Fibroblast of the aortic adventitia (primary cell): Measurements from ENCODE around the gene PEX5L. TPM values are rescaled to one million over a fixed set of nuclear protein-coding genes. Genes with fewer than 3 reads are reported as not detected.

Experiments used
- DNase-seq: peaks from one replicate; pipeline ENCODE4 v3.0.0-alpha.2; 2010; ENCODE audit warnings: low read depth
- H3K4me3 ChIP-seq: 2 replicates; pipeline ENCODE4 v1.5.1; 2011; ENCODE audit warnings: low read depth, mild to moderate bottlenecking, control low read depth, low read length, moderate library complexity
- CTCF ChIP-seq: IDR thresholded peaks from 2 replicates; pipeline ENCODE4 v1.5.1; 2011; ENCODE audit warnings: mild to moderate bottlenecking, low read length, control low read depth, inconsistent platforms; ENCODE audit not compliant: insufficient read depth
- total RNA-seq: library from RNA; depleted of rRNA; stranded (reverse); fragments of >200 nt; gene quantifications from 2 replicates; pipeline ENCODE4 v1.2.3, GENCODE V29; 2012; ENCODE audit warnings: low replicate concordance

Gene PEX5L
- total RNA-seq, 1 donor, result 0.27 TPM

GRCh38 chr3:179848711-179849110 lies 188.0 kb downstream of the PEX5L start:
- DNase-seq, result no peak
- no peak for TF ChIP-seq CTCF
- H3K4me3 ChIP-seq, result no peak overlapping the region

GRCh38 chr3:179842061-179842460 lies 194.7 kb downstream of the PEX5L start:
- H3K4me3 ChIP-seq, result no peak overlapping the region
- no peak for TF ChIP-seq CTCF
- DNase-seq, result no peak

GRCh38 chr3:179840985-179841384 lies 195.8 kb downstream of the PEX5L start:
- no peak overlapping the region for H3K4me3 ChIP-seq
- TF ChIP-seq CTCF, result no peak
- DNase-seq, result peak; percentile 63

GRCh38 chr3:179837374-179837773 lies 199.4 kb downstream of the PEX5L start:
- peak; percentile 20 for DNase-seq
- no peak for TF ChIP-seq CTCF

GRCh38 chr3:179833294-179833693 lies 203.4 kb downstream of the PEX5L start:
- H3K4me3 ChIP-seq, result no peak overlapping the region
- no peak for DNase-seq
- TF ChIP-seq CTCF, result no peak

More at GRCh38 chr3:179837374-179837773, 199.4 kb downstream of the PEX5L start:
- no peak overlapping the region for H3K4me3 ChIP-seq

GRCh38 chr3:179832333-179832854 lies 204.3 kb downstream of the PEX5L start:
- no peak for DNase-seq
- no peak overlapping the region for H3K4me3 ChIP-seq
- no peak for TF ChIP-seq CTCF

- TF ChIP-seq CTCF, result no peak
- no peak for DNase-seq
- H3K4me3 ChIP-seq, result no peak overlapping the region
These were observed 207.3 kb downstream of the PEX5L start for GRCh38 chr3:179829401-179829800.
